ENCODE data around the gene SRSF4. TPM values are rescaled to one million over a fixed set of nuclear protein-coding genes. Genes with fewer than 3 reads are reported as not detected.

The SRSF4 gene
- total RNA-seq, 1 donor from 2014 or later: 85.3 TPM

DNA sequence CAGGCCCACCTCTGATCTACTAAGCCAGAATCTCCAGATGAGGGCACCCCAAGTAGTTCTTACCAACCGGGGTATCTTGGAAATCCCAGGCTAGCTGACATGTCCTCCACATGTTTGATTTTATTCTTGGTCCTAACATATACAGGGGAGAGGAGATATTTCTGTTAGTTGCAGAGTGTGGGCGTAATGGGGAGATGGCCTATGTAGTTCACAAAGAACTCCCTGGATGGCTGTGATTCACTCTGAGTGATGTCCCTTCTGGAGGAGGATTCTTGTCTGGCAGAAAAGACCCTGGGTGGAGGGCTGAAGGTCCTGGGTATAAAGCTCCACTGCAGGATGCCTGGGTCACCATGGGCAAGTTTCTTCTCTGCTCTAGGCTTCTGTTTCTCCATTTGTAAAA is 35.9 kb upstream of the SRSF4 start:
- no peaks in the 10 kb centered on the region for H3K9me3 Mint-ChIP-seq
- TF ChIP-seq CTCF (conservative IDR thresholded peaks at IDR 0.05): no peak
- H3K27ac Mint-ChIP-seq: no peak overlapping the region
- H3K4me3 Mint-ChIP-seq: no peak overlapping the region
- H3K36me3 Mint-ChIP-seq: peaks cover 14% of the 10 kb centered on the region
- no peaks in the 10 kb centered on the region for H3K27me3 Mint-ChIP-seq
- no peak for DNase-seq (ENCODE audit: extremely low spot score, unreplicated experiment)
- H3K4me1 Mint-ChIP-seq (ENCODE audit: unreplicated experiment): no peaks in the 10 kb centered on the region

DNA sequence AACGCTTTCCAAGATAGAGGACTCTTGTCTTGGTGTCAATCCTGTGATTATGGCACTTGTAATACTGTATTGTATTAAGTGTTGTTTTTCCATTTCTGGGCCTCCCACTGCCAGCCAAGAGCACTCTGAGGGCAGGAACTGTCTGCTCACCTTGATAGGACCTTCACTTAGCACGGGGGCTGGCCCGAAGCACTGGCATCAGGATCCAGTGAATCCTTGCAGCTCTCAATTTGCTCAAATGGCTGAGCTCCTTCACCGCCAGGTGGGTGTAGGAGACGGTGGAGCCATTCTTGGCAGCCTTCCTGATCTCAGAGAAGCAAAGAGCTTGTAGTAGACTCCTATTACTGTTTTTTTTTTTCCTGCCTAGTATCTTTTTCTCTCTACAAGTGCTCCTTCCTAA is 31.4 kb upstream of the SRSF4 start:
- H3K4me1 Mint-ChIP-seq (ENCODE audit: unreplicated experiment): no peaks in the 10 kb centered on the region
- no peaks in the 10 kb centered on the region for H3K9me3 Mint-ChIP-seq
- peaks cover 13% of the 10 kb centered on the region for H3K36me3 Mint-ChIP-seq
- no peak overlapping the region for H3K27ac Mint-ChIP-seq
- no peaks in the 10 kb centered on the region for H3K27me3 Mint-ChIP-seq
- DNase-seq (ENCODE audit: extremely low spot score, unreplicated experiment): no peak
- no peak overlapping the region for H3K4me3 Mint-ChIP-seq
- TF ChIP-seq CTCF (conservative IDR thresholded peaks at IDR 0.05): no peak

GRCh38 chr1:29211086-29212030 is 29.7 kb upstream of the SRSF4 start:
- Mint-ChIP-seq H3K4me3 (no peak overlapping the region), H3K36me3 (peaks cover 13% of the 10 kb centered on the region), H3K9me3 (no peaks in the 10 kb centered on the region), H3K27me3 (no peaks in the 10 kb centered on the region), H3K27ac (no peak overlapping the region), H3K4me1 (ENCODE audit: unreplicated experiment) (no peaks in the 10 kb centered on the region)
- no peak for TF ChIP-seq CTCF (conservative IDR thresholded peaks at IDR 0.05)
- no peak for DNase-seq (ENCODE audit: extremely low spot score, unreplicated experiment)

- no peak overlapping the region for H3K27ac Mint-ChIP-seq
Measured at GRCh38 chr1:29210278-29211085, 28.8 kb upstream of the SRSF4 start.

DNA sequence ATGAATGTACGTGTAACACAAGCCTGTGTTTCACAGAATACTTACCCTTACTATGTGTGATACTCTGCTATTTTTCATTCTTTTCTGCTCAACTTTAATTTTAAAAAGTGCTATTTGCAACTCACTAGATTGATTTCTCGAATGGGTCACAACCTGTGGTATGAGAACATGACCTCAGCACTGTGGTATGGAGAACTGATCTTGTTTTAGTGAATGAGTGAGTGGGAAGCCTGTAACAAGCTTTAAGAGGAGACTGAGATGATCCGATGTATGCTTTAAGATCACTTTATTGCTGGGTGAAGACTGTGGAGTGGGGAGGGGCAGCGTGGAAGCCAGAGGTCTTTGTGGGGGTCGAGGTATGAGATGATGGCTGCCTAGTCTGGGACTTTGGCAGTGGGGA is 27.5 kb upstream of the SRSF4 start:
- no peaks in the 10 kb centered on the region for H3K27me3 Mint-ChIP-seq
- no peak overlapping the region for H3K4me3 Mint-ChIP-seq
- no peak for TF ChIP-seq CTCF (conservative IDR thresholded peaks at IDR 0.05)
- H3K4me1 Mint-ChIP-seq (ENCODE audit: unreplicated experiment): no peaks in the 10 kb centered on the region
- no peaks in the 10 kb centered on the region for H3K9me3 Mint-ChIP-seq
- H3K27ac Mint-ChIP-seq: no peak overlapping the region
- peaks cover 13% of the 10 kb centered on the region for H3K36me3 Mint-ChIP-seq
- no peak for DNase-seq (ENCODE audit: extremely low spot score, unreplicated experiment)

More at GRCh38 chr1:29210278-29211085, 28.8 kb upstream of the SRSF4 start:
- H3K4me1 Mint-ChIP-seq (ENCODE audit: unreplicated experiment): no peaks in the 10 kb centered on the region
- no peaks in the 10 kb centered on the region for H3K27me3 Mint-ChIP-seq
- TF ChIP-seq CTCF (conservative IDR thresholded peaks at IDR 0.05): no peak
- H3K9me3 Mint-ChIP-seq: no peaks in the 10 kb centered on the region
- H3K4me3 Mint-ChIP-seq: no peak overlapping the region
- no peak for DNase-seq (ENCODE audit: extremely low spot score, unreplicated experiment)
- peaks cover 13% of the 10 kb centered on the region for H3K36me3 Mint-ChIP-seq
